HepG2 (cell line): ENCODE results near the gene PACS1. TPM values are rescaled to one million over a fixed set of nuclear protein-coding genes. Genes with fewer than 3 reads are reported as not detected.

Experiments used
- AGO1 ChIP-seq: fragments of 200-400 bp; formaldehyde crosslinking; IDR thresholded peaks from 2 replicates; pipeline ENCODE4 v1.6.1; 2017; ENCODE audit warnings: mild to moderate bottlenecking, low read depth, low read length, moderate library complexity; ENCODE audit not compliant: poor library complexity, severe bottlenecking
- BRD4 ChIP-seq: sonication (generic); formaldehyde crosslinking; IDR thresholded peaks from 2 replicates; pipeline ENCODE4 v1.4.0; 2020; ENCODE audit warnings: missing genetic modification reagents
- DNMT1 ChIP-seq: sonication (generic); formaldehyde crosslinking; IDR thresholded peaks from 2 replicates; pipeline ENCODE4 v1.5.1; 2020; ENCODE audit warnings: mild to moderate bottlenecking, missing genetic modification reagents
- FOXJ3 ChIP-seq: sonication (generic); formaldehyde crosslinking; IDR thresholded peaks from 2 replicates; pipeline ENCODE4 v1.4.0; 2020; ENCODE audit warnings: missing genetic modification reagents, mild to moderate bottlenecking, borderline replicate concordance
- JUNB ChIP-seq: sonication (generic); formaldehyde crosslinking; IDR thresholded peaks from 2 replicates; pipeline ENCODE4 v1.8.0; 2022; ENCODE audit warnings: missing genetic modification reagents, mild to moderate bottlenecking, borderline replicate concordance
- KLF11 ChIP-seq: IDR thresholded peaks from 2 replicates; pipeline ENCODE4 v1.6.1; 2016; ENCODE audit warnings: missing compliant biosample characterization
- POLR2AphosphoS2 ChIP-seq: IDR thresholded peaks from 2 replicates; pipeline ENCODE4 v1.6.1; 2011; ENCODE audit warnings: low read depth, low read length, improper control_type of control experiment
- RARG ChIP-seq: sonication (generic); formaldehyde crosslinking; IDR thresholded peaks from 2 replicates; pipeline ENCODE4 v1.4.0; 2020; ENCODE audit warnings: low read depth, mild to moderate bottlenecking, missing genetic modification reagents
- SMAD1 ChIP-seq: sonication (generic); formaldehyde crosslinking; IDR thresholded peaks from 2 replicates; pipeline ENCODE4 v1.4.0; 2020; ENCODE audit warnings: missing genetic modification reagents, low read depth, mild to moderate bottlenecking, borderline replicate concordance
- SUZ12 ChIP-seq: fragments of 150-350 bp; IDR thresholded peaks from 2 replicates; pipeline ENCODE4 v1.6.1; 2014; ENCODE audit warnings: low read depth, low read length
- ZBTB42 ChIP-seq: sonication (generic); formaldehyde crosslinking; IDR thresholded peaks from 2 replicates; pipeline ENCODE4 v1.5.0; 2020; ENCODE audit warnings: mild to moderate bottlenecking, missing genetic modification reagents
- ZBTB7A ChIP-seq: sonication (generic); formaldehyde crosslinking; IDR thresholded peaks from 2 replicates; pipeline ENCODE4 v1.8.0; 2022; ENCODE audit warnings: mild to moderate bottlenecking, missing genetic modification reagents
- ZNF225 ChIP-seq: sonication (generic); formaldehyde crosslinking; IDR thresholded peaks from 2 replicates; pipeline ENCODE4 v1.4.0; 2020; ENCODE audit warnings: mild to moderate bottlenecking, missing genetic modification reagents
- ZNF567 ChIP-seq: sonication (generic); formaldehyde crosslinking; IDR thresholded peaks from 2 replicates; pipeline ENCODE4 v1.8.1; 2023; ENCODE audit warnings: mild to moderate bottlenecking, missing genetic modification reagents, borderline replicate concordance
- polyA plus RNA-seq, 8 experiments: library from polyadenylated mRNA; depleted of rRNA in 3 of 8; stranded (reverse) in 7 of 8; unstranded in 1 of 8; fragments of >200 nt; fragmentation: Illumina TruSeq in 4 of 8; extraction: Trizol in 4 of 8; gene quantifications; 2 replicates each; pipeline versions ENCODE4 v1.2.1 to v1.2.3, GENCODE V29; 2011 to 2016; ENCODE audit warnings: low read depth in 4 of 8, missing spikeins in 1 of 8, mixed read lengths in 1 of 8; ENCODE audit not compliant: insufficient read depth in 1 of 8
- total RNA-seq, 5 experiments: library from RNA; depleted of rRNA; stranded (reverse); fragments of >200 nt; fragmentation: Illumina TruSeq; extraction: Trizol; gene quantifications; 2 replicates each; pipeline ENCODE4 v1.2.3, GENCODE V29; 2016; ENCODE audit warnings: low read depth in 1 of 5
- TF ChIP-seq, protein P1 (sequence below): sonication (generic); formaldehyde crosslinking; IDR thresholded peaks from 2 replicates; pipeline ENCODE4 v1.5.0; 2020; ENCODE audit warnings: missing genetic modification reagents
- TF ChIP-seq, protein P2 (sequence below): sonication (generic); formaldehyde crosslinking; IDR thresholded peaks from 2 replicates; pipeline ENCODE4 v1.4.0; 2020; ENCODE audit warnings: missing genetic modification reagents
- TF ChIP-seq, protein P3 (sequence below): sonication (generic); formaldehyde crosslinking; IDR thresholded peaks from 2 replicates; pipeline ENCODE4 v1.5.1; 2020; ENCODE audit warnings: missing genetic modification reagents, mild to moderate bottlenecking, borderline replicate concordance
- TF ChIP-seq, protein P4 (sequence below): sonication (generic); formaldehyde crosslinking; IDR thresholded peaks from 2 replicates; pipeline ENCODE4 v1.4.0; 2020; ENCODE audit warnings: missing genetic modification reagents, borderline replicate concordance

Gene PACS1
- total and polyA plus RNA-seq, 2 of the 13 experiments (the other 11 are each of a cell fraction or from before 2014, with no cell fraction given) = 7.6 to 8.6 TPM

DNA sequence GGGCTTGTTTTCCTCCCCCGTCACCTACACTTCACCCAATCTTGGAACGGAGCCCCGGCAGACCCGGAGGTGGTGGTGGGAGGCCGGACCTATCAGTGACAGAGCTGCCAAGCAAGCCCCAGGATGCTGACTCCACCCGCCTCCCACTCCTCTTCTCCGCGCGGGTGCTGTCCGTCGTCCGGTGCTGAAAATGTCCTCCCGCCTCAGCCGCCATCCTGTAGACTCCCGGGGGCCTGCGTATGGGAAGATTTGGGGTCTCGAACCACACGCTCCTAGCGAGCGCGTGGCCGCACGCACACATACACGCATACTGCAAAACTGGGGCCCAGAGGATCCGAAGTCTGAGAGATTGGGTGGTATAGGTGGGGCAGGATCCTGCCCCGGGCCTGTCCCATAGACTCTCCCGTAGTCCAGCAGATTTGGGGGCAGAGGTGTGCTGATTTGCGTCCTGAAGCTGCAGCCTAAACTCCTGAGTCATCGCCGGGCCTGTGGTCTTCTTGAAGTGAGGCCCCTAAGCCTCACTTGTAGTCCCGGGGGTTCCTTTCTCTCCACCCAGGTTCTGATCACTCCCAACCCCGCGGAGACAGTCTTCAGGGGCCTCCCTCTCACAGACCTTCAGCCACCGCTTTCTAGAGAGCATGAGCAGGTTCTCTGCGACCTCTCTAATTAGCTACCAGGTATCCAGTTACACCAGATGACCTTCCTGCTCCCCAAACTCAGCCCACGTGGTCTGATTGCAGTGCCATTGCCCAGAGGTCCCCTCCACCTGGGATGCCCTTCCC lies 219.7 kb downstream of the PACS1 start (continued):
- TF ChIP-seq, protein P1, sequence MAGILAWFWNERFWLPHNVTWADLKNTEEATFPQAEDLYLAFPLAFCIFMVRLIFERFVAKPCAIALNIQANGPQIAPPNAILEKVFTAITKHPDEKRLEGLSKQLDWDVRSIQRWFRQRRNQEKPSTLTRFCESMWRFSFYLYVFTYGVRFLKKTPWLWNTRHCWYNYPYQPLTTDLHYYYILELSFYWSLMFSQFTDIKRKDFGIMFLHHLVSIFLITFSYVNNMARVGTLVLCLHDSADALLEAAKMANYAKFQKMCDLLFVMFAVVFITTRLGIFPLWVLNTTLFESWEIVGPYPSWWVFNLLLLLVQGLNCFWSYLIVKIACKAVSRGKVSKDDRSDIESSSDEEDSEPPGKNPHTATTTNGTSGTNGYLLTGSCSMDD (CRISPR knock-in tag) = no peak
- 0 out of 2 replicates have a peak, but pooled peaks have one; percentile 26 for TF ChIP-seq ZNF225 (CRISPR knock-in tag)
- TF ChIP-seq POLR2AphosphoS2 = no peak
- no peak for TF ChIP-seq BRD4 (CRISPR knock-in tag)
- no peak for TF ChIP-seq AGO1
- TF ChIP-seq ZBTB7A = peak; percentile 67; the same call in 1 of the 2 replicates
- TF ChIP-seq RARG (CRISPR knock-in tag) = no peak
- no peak for TF ChIP-seq KLF11 (CRISPR knock-in tag)
- no peak; the same call in 1 of the 2 replicates for TF ChIP-seq ZBTB42
- TF ChIP-seq SUZ12 = no peak
- TF ChIP-seq, protein P2, sequence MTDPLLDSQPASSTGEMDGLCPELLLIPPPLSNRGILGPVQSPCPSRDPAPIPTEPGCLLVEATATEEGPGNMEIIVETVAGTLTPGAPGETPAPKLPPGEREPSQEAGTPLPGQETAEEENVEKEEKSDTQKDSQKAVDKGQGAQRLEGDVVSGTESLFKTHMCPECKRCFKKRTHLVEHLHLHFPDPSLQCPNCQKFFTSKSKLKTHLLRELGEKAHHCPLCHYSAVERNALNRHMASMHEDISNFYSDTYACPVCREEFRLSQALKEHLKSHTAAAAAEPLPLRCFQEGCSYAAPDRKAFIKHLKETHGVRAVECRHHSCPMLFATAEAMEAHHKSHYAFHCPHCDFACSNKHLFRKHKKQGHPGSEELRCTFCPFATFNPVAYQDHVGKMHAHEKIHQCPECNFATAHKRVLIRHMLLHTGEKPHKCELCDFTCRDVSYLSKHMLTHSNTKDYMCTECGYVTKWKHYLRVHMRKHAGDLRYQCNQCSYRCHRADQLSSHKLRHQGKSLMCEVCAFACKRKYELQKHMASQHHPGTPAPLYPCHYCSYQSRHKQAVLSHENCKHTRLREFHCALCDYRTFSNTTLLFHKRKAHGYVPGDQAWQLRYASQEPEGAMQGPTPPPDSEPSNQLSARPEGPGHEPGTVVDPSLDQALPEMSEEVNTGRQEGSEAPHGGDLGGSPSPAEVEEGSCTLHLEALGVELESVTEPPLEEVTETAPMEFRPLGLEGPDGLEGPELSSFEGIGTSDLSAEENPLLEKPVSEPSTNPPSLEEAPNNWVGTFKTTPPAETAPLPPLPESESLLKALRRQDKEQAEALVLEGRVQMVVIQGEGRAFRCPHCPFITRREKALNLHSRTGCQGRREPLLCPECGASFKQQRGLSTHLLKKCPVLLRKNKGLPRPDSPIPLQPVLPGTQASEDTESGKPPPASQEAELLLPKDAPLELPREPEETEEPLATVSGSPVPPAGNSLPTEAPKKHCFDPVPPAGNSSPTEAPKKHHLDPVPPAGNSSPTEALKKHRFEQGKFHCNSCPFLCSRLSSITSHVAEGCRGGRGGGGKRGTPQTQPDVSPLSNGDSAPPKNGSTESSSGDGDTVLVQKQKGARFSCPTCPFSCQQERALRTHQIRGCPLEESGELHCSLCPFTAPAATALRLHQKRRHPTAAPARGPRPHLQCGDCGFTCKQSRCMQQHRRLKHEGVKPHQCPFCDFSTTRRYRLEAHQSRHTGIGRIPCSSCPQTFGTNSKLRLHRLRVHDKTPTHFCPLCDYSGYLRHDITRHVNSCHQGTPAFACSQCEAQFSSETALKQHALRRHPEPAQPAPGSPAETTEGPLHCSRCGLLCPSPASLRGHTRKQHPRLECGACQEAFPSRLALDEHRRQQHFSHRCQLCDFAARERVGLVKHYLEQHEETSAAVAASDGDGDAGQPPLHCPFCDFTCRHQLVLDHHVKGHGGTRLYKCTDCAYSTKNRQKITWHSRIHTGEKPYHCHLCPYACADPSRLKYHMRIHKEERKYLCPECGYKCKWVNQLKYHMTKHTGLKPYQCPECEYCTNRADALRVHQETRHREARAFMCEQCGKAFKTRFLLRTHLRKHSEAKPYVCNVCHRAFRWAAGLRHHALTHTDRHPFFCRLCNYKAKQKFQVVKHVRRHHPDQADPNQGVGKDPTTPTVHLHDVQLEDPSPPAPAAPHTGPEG (CRISPR knock-in tag) = peak; percentile 77; the same call in 1 of the 2 replicates
- TF ChIP-seq, protein P3, sequence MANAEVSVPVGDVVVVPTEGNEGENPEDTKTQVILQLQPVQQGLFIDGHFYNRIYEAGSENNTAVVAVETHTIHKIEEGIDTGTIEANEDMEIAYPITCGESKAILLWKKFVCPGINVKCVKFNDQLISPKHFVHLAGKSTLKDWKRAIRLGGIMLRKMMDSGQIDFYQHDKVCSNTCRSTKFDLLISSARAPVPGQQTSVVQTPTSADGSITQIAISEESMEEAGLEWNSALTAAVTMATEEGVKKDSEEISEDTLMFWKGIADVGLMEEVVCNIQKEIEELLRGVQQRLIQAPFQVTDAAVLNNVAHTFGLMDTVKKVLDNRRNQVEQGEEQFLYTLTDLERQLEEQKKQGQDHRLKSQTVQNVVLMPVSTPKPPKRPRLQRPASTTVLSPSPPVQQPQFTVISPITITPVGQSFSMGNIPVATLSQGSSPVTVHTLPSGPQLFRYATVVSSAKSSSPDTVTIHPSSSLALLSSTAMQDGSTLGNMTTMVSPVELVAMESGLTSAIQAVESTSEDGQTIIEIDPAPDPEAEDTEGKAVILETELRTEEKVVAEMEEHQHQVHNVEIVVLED = no peak
- no peak for TF ChIP-seq DNMT1
- no peak; the same call in 1 of the 2 replicates for TF ChIP-seq FOXJ3 (CRISPR knock-in tag)
- no peak for TF ChIP-seq ZNF567 (CRISPR knock-in tag)
- peak; percentile 72; the same call in 1 of the 2 replicates for TF ChIP-seq JUNB (CRISPR knock-in tag)
- TF ChIP-seq, protein P4, sequence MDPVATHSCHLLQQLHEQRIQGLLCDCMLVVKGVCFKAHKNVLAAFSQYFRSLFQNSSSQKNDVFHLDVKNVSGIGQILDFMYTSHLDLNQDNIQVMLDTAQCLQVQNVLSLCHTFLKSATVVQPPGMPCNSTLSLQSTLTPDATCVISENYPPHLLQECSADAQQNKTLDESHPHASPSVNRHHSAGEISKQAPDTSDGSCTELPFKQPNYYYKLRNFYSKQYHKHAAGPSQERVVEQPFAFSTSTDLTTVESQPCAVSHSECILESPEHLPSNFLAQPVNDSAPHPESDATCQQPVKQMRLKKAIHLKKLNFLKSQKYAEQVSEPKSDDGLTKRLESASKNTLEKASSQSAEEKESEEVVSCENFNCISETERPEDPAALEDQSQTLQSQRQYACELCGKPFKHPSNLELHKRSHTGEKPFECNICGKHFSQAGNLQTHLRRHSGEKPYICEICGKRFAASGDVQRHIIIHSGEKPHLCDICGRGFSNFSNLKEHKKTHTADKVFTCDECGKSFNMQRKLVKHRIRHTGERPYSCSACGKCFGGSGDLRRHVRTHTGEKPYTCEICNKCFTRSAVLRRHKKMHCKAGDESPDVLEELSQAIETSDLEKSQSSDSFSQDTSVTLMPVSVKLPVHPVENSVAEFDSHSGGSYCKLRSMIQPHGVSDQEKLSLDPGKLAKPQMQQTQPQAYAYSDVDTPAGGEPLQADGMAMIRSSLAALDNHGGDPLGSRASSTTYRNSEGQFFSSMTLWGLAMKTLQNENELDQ (CRISPR knock-in tag) = peak; percentile 86; the same call in 1 of the 2 replicates
- TF ChIP-seq SMAD1 = no peak
